Measurements from ENCODE around the gene MFSD6.

MFSD6 gene

DNA sequence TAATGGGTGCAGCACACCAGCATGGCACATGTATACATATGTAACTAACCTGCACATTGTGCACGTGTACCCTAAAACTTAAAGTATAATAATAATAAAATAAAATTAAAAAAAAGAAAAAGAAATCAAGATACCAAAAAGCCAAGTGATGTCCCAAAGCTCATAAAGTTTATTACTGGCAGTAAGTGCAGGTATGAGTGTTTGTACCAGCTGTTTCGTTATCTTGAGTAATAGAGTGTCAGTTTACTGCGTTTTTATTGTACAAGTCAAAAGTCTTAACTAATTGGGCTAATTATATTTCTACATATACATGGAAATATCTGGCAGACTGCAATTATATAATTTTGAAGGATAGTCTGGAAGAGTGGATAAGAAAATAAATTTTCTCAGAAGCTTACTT lies 41.8 kb downstream of the MFSD6 start:
- no CpG with 5 or more reads among the region's 3 CpGs for WGBS (ENCODE audit: insufficient coverage)
- H3K36me3 ChIP-seq (ENCODE audit: control insufficient read depth in 4 of 4, insufficient read depth in 4 of 4, low read length in 3 of 4): peaks cover 6 to 8% (median 7%) of the 10 kb centered on the region in 4 experiments
- no peak overlapping the region for H3K27ac ChIP-seq (ENCODE audit: insufficient read depth in 1 of 2, low read depth in 1 of 2, low read length in 2 of 2, poor library complexity in 1 of 2, severe bottlenecking in 2 of 2)
- no peaks in the 10 kb centered on the region for H3K27me3 ChIP-seq (replicated peaks in 2 of 5; ENCODE audit: control insufficient read depth in 4 of 5, insufficient read depth in 5 of 5, low read length in 4 of 5)
- H3K4me1 ChIP-seq (ENCODE audit: control extremely low read depth in 1 of 4, control insufficient read depth in 4 of 4, insufficient read depth in 4 of 4, low read length in 3 of 4): peaks cover 0 to 1% (median 0%) of the 10 kb centered on the region in 4 experiments
- CTCF ChIA-PET: interaction anchor here (0.8 to 1.5 kb wide), 2 partner anchors 10 to 14 kb away, joined by 3 to 5 read pairs; no protein-coding TSS in a partner anchor
- H3K9me3 ChIP-seq (ENCODE audit: control extremely low read depth in 1 of 5, control insufficient read depth in 4 of 5, insufficient read depth in 2 of 5, low read depth in 1 of 5, low read length in 4 of 5): no peaks in the 10 kb centered on the region
- H3K4me3 ChIP-seq (ENCODE audit: control insufficient read depth in 1 of 7, extremely low read depth in 1 of 7, insufficient read depth in 4 of 7, low read depth in 2 of 7, low read length in 6 of 7): no peak overlapping the region
- POLR2A ChIA-PET: no interaction called here
- no peak for DNase-seq

GRCh38 chr2:190450363-190450762 lies 42.2 kb downstream of the MFSD6 start:
- H3K9me3 ChIP-seq (ENCODE audit: control extremely low read depth in 1 of 5, control insufficient read depth in 4 of 5, insufficient read depth in 2 of 5, low read depth in 1 of 5, low read length in 4 of 5): no peaks in the 10 kb centered on the region
- H3K27me3 ChIP-seq (replicated peaks in 2 of 5; ENCODE audit: control insufficient read depth in 4 of 5, insufficient read depth in 5 of 5, low read length in 4 of 5): no peaks in the 10 kb centered on the region
- peaks cover 0 to 4% (median 2%) of the 10 kb centered on the region in 4 experiments for H3K4me1 ChIP-seq (ENCODE audit: control extremely low read depth in 1 of 4, control insufficient read depth in 4 of 4, insufficient read depth in 4 of 4, low read length in 3 of 4)
- no peak overlapping the region for H3K27ac ChIP-seq (ENCODE audit: insufficient read depth in 1 of 2, low read depth in 1 of 2, low read length in 2 of 2, poor library complexity in 1 of 2, severe bottlenecking in 2 of 2)
- no peak overlapping the region for H3K4me3 ChIP-seq (ENCODE audit: control insufficient read depth in 1 of 7, extremely low read depth in 1 of 7, insufficient read depth in 4 of 7, low read depth in 2 of 7, low read length in 6 of 7)
- H3K36me3 ChIP-seq (ENCODE audit: control insufficient read depth in 4 of 4, insufficient read depth in 4 of 4, low read length in 3 of 4): peaks cover 6 to 8% (median 7%) of the 10 kb centered on the region in 4 experiments
- ChIA-PET CTCF (interaction anchor here (0.8 to 1.6 kb wide), 4 partner anchors 10 to 41 kb away, joined by 3 to 5 read pairs (median 3); no protein-coding TSS in a partner anchor), POLR2A (no interaction called here)
- no peak for DNase-seq
- 100% methylated on average over 1 of the region's 2 CpGs for WGBS (ENCODE audit: insufficient coverage)

- 100% methylated on average over 1 of the region's 2 CpGs for WGBS (ENCODE audit: insufficient coverage)
- no peaks in the 10 kb centered on the region for H3K27me3 ChIP-seq (replicated peaks in 2 of 5; ENCODE audit: control insufficient read depth in 4 of 5, insufficient read depth in 5 of 5, low read length in 4 of 5)
- POLR2A ChIA-PET: no interaction called here
- no peak for DNase-seq
- H3K9me3 ChIP-seq (ENCODE audit: control extremely low read depth in 1 of 5, control insufficient read depth in 4 of 5, insufficient read depth in 2 of 5, low read depth in 1 of 5, low read length in 4 of 5): no peaks in the 10 kb centered on the region
- no peak overlapping the region for H3K4me3 ChIP-seq (ENCODE audit: control insufficient read depth in 1 of 7, extremely low read depth in 1 of 7, insufficient read depth in 4 of 7, low read depth in 2 of 7, low read length in 6 of 7)
- CTCF ChIA-PET: interaction anchor here (0.9 to 2.3 kb wide), 3 partner anchors 10 to 19 kb away, joined by 3 to 8 read pairs (median 3); no protein-coding TSS in a partner anchor
- H3K36me3 ChIP-seq (ENCODE audit: control insufficient read depth in 4 of 4, insufficient read depth in 4 of 4, low read length in 3 of 4): peaks cover 5 to 11% (median 7%) of the 10 kb centered on the region in 4 experiments
- peaks cover 0 to 16% (median 6%) of the 10 kb centered on the region in 4 experiments for H3K4me1 ChIP-seq (ENCODE audit: control extremely low read depth in 1 of 4, control insufficient read depth in 4 of 4, insufficient read depth in 4 of 4, low read length in 3 of 4)
- H3K27ac ChIP-seq (ENCODE audit: insufficient read depth in 1 of 2, low read depth in 1 of 2, low read length in 2 of 2, poor library complexity in 1 of 2, severe bottlenecking in 2 of 2): no peak overlapping the region
Measured at GRCh38 chr2:190451561-190452176, 43.5 kb downstream of the MFSD6 start.

GRCh38 chr2:190452433-190452832 lies 44.3 kb downstream of the MFSD6 start:
- no peak for DNase-seq
- Histone ChIP-seq H3K9me3 (ENCODE audit: control extremely low read depth in 1 of 5, control insufficient read depth in 4 of 5, insufficient read depth in 2 of 5, low read depth in 1 of 5, low read length in 4 of 5) (no peaks in the 10 kb centered on the region), H3K27me3 (replicated peaks in 2 of 5; ENCODE audit: control insufficient read depth in 4 of 5, insufficient read depth in 5 of 5, low read length in 4 of 5) (no peaks in the 10 kb centered on the region), H3K4me3 (ENCODE audit: control insufficient read depth in 1 of 7, extremely low read depth in 1 of 7, insufficient read depth in 4 of 7, low read depth in 2 of 7, low read length in 6 of 7) (no peak overlapping the region), H3K27ac (ENCODE audit: insufficient read depth in 1 of 2, low read depth in 1 of 2, low read length in 2 of 2, poor library complexity in 1 of 2, severe bottlenecking in 2 of 2) (no peak overlapping the region), H3K4me1 (ENCODE audit: control extremely low read depth in 1 of 4, control insufficient read depth in 4 of 4, insufficient read depth in 4 of 4, low read length in 3 of 4) (peaks cover 0 to 16% (median 6%) of the 10 kb centered on the region in 4 experiments), H3K36me3 (ENCODE audit: control insufficient read depth in 4 of 4, insufficient read depth in 4 of 4, low read length in 3 of 4) (peaks cover 7 to 15% (median 11%) of the 10 kb centered on the region in 4 experiments)
- CTCF ChIA-PET: interaction anchor here (0.9 to 2.3 kb wide), 3 partner anchors 11 to 19 kb away, joined by 3 to 8 read pairs (median 4); no protein-coding TSS in a partner anchor
- WGBS (ENCODE audit: insufficient coverage): no CpG with 5 or more reads among the region's 1 CpG
- POLR2A ChIA-PET: no interaction called here

- no peak overlapping the region for H3K27ac ChIP-seq (ENCODE audit: insufficient read depth in 1 of 2, low read depth in 1 of 2, low read length in 2 of 2, poor library complexity in 1 of 2, severe bottlenecking in 2 of 2)
- no CpG with 5 or more reads among the region's 2 CpGs for WGBS (ENCODE audit: insufficient coverage)
- H3K4me1 ChIP-seq (ENCODE audit: control extremely low read depth in 1 of 4, control insufficient read depth in 4 of 4, insufficient read depth in 4 of 4, low read length in 3 of 4): peaks cover 1 to 16% (median 6%) of the 10 kb centered on the region in 4 experiments
- H3K36me3 ChIP-seq (ENCODE audit: control insufficient read depth in 4 of 4, insufficient read depth in 4 of 4, low read length in 3 of 4): peaks cover 3 to 17% (median 10%) of the 10 kb centered on the region in 4 experiments
- H3K4me3 ChIP-seq (ENCODE audit: control insufficient read depth in 1 of 7, extremely low read depth in 1 of 7, insufficient read depth in 4 of 7, low read depth in 2 of 7, low read length in 6 of 7): no peak overlapping the region
- POLR2A ChIA-PET: interaction anchor here (0.7 kb wide), 1 partner anchor 170 kb away, joined by 4 read pairs; no protein-coding TSS in a partner anchor
- H3K27me3 ChIP-seq (replicated peaks in 2 of 5; ENCODE audit: control insufficient read depth in 4 of 5, insufficient read depth in 5 of 5, low read length in 4 of 5): no peaks in the 10 kb centered on the region
- CTCF ChIA-PET: no interaction called here
- DNase-seq: no peak
- H3K9me3 ChIP-seq (ENCODE audit: control extremely low read depth in 1 of 5, control insufficient read depth in 4 of 5, insufficient read depth in 2 of 5, low read depth in 1 of 5, low read length in 4 of 5): no peaks in the 10 kb centered on the region
Measured at GRCh38 chr2:190454795-190455194, 46.6 kb downstream of the MFSD6 start.

- Histone ChIP-seq H3K9me3 (ENCODE audit: control extremely low read depth in 1 of 5, control insufficient read depth in 4 of 5, insufficient read depth in 2 of 5, low read depth in 1 of 5, low read length in 4 of 5) (no peaks in the 10 kb centered on the region), H3K27ac (ENCODE audit: insufficient read depth in 1 of 2, low read depth in 1 of 2, low read length in 2 of 2, poor library complexity in 1 of 2, severe bottlenecking in 2 of 2) (no peak overlapping the region), H3K4me1 (ENCODE audit: control extremely low read depth in 1 of 4, control insufficient read depth in 4 of 4, insufficient read depth in 4 of 4, low read length in 3 of 4) (peaks cover 1 to 16% (median 6%) of the 10 kb centered on the region in 4 experiments), H3K4me3 (ENCODE audit: control insufficient read depth in 1 of 7, extremely low read depth in 1 of 7, insufficient read depth in 4 of 7, low read depth in 2 of 7, low read length in 6 of 7) (no peak overlapping the region), H3K27me3 (replicated peaks in 2 of 5; ENCODE audit: control insufficient read depth in 4 of 5, insufficient read depth in 5 of 5, low read length in 4 of 5) (no peaks in the 10 kb centered on the region), H3K36me3 (ENCODE audit: control insufficient read depth in 4 of 4, insufficient read depth in 4 of 4, low read length in 3 of 4) (peaks cover 3 to 17% (median 11%) of the 10 kb centered on the region in 4 experiments)
- ChIA-PET POLR2A (interaction anchor here (0.7 kb wide), 1 partner anchor 169 kb away, joined by 4 read pairs; no protein-coding TSS in a partner anchor), CTCF (interaction anchor here (0.6 to 1.1 kb wide), 2 partner anchors 9 to 62 kb away, joined by 3 read pairs; no protein-coding TSS in a partner anchor)
- peak in 1 of 3 donors; percentile 36 for DNase-seq
- WGBS (ENCODE audit: insufficient coverage): 45% methylated on average over 3 of the region's 7 CpGs
Measured at GRCh38 chr2:190455358-190456095, 47.4 kb downstream of the MFSD6 start.
